GM18858 (cell line): Measurements from ENCODE around the gene NCAPD2.
"Not testable (repeated sequence)": the region's sequence is repeated elsewhere in the genome, so short reads cannot be mapped to it uniquely, and the experiment has no call there.

Source experiments
- ATAC-seq: cut with Tn5 transposase; IDR thresholded peaks from one replicate; pipeline ENCODE4 v1.9.1; 2021; ENCODE audit not compliant: unreplicated experiment

The NCAPD2 gene

DNA sequence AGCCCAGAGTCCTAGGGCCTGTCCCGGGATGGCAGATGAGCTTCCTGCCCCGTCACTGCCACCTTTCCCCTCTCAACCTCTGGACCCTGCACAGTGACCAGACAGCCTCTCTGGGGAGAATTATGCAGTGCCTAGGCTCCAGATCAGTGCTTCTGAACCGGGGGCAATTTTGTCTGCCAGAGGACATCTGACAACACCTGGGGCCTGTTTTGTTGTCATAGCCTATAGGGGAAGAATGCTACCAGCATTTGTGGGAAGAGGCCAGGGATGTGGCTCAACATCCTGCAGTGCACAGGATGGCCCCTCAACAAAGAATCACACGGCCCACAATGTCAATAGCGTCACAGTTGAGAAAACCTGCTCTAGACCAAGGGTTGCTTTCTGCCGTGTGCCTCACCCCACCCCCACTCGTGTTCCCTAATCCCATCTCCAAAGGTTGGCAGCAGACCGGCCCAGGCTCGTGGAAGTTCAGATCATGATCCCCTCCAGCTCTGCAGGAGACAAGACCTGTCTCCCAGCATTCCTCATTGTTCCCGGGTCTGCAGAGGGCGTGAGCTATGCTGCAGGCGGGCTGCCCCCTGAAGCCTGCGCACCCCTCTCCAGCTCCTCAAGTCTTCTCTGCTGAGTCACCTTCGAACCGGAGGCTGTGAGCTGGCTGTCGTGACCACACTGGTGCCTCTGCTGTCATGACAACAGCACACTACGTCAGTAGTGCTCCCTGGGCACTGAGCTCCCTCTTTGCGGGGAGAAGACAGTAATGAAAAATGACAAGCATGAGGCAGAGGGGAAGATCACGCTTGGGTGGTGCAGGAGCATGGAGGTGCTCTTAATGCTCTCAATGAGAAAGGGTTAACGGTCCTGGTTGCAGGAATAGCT, 38.4 kb downstream of the NCAPD2 start:
- peak; percentile 31 for ATAC-seq

DNA sequence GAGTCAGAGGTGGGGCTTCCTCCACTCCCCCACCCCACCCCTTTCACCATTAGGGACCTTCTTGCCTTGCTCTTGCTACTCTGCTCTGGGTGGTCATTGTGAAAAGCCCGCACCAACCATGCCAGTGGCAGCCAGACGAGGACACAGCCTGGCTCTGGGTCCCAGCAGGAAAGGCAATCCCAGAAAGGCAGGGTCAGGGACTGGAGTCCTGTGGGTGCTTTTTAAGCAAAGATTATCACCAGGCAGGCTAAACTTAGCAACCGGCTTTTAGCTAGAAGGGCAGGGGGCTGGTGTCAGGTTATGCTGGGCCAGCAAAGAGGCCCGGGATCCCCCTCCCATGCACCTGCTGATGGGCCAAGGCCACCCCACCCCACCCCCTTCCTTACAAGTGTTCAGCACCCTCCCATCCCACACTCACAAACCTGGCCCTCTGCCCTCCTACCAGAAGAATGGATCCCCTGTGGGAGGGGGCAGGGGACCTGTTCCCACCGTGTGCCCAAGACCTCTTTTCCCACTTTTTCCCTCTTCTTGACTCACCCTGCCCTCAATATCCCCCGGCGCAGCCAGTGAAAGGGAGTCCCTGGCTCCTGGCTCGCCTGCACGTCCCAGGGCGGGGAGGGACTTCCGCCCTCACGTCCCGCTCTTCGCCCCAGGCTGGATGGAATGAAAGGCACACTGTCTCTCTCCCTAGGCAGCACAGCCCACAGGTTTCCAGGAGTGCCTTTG, 39.2 kb downstream of the NCAPD2 start:
- ATAC-seq = no peak

DNA sequence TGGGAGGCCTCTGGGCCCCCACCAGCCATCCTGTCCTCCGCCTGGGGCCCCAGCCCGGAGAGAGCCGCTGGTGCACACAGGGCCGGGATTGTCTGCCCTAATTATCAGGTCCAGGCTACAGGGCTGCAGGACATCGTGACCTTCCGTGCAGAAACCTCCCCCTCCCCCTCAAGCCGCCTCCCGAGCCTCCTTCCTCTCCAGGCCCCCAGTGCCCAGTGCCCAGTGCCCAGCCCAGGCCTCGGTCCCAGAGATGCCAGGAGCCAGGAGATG, 39.7 kb downstream of the NCAPD2 start:
- ATAC-seq = no peak

DNA sequence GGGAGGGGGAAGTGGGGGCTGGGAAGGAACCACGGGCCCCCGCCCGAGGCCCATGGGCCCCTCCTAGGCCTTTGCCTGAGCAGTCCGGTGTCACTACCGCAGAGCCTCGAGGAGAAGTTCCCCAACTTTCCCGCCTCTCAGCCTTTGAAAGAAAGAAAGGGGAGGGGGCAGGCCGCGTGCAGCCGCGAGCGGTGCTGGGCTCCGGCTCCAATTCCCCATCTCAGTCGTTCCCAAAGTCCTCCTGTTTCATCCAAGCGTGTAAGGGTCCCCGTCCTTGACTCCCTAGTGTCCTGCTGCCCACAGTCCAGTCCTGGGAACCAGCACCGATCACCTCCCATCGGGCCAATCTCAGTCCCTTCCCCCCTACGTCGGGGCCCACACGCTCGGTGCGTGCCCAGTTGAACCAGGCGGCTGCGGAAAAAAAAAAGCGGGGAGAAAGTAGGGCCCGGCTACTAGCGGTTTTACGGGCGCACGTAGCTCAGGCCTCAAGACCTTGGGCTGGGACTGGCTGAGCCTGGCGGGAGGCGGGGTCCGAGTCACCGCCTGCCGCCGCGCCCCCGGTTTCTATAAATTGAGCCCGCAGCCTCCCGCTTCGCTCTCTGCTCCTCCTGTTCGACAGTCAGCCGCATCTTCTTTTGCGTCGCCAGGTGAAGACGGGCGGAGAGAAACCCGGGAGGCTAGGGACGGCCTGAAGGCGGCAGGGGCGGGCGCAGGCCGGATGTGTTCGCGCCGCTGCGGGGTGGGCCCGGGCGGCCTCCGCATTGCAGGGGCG, 40.2 kb downstream of the NCAPD2 start, which contains the start of gene GAPDH:
TSS of gene GAPDH (plus strand) at position 595 of the 772 bp plus-strand sequence. CDS start 316 bp downstream, outside the sequence.
- peak; percentile 38 for ATAC-seq

DNA sequence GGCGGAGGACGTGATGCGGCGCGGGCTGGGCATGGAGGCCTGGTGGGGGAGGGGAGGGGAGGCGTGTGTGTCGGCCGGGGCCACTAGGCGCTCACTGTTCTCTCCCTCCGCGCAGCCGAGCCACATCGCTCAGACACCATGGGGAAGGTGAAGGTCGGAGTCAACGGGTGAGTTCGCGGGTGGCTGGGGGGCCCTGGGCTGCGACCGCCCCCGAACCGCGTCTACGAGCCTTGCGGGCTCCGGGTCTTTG, 40.7 kb downstream of the NCAPD2 start:
- ATAC-seq = peak; percentile 0

DNA sequence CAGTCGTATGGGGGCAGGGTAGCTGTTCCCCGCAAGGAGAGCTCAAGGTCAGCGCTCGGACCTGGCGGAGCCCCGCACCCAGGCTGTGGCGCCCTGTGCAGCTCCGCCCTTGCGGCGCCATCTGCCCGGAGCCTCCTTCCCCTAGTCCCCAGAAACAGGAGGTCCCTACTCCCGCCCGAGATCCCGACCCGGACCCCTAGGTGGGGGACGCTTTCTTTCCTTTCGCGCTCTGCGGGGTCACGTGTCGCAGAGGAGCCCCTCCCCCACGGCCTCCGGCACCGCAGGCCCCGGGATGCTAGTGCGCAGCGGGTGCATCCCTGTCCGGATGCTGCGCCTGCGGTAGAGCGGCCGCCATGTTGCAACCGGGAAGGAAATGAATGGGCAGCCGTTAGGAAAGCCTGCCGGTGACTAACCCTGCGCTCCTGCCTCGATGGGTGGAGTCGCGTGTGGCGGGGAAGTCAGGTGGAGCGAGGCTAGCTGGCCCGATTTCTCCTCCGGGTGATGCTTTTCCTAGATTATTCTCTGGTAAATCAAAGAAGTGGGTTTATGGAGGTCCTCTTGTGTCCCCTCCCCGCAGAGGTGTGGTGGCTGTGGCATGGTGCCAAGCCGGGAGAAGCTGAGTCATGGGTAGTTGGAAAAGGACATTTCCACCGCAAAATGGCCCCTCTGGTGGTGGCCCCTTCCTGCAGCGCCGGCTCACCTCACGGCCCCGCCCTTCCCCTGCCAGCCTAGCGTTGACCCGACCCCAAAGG, 41.2 kb downstream of the NCAPD2 start:
- no peak for ATAC-seq

DNA sequence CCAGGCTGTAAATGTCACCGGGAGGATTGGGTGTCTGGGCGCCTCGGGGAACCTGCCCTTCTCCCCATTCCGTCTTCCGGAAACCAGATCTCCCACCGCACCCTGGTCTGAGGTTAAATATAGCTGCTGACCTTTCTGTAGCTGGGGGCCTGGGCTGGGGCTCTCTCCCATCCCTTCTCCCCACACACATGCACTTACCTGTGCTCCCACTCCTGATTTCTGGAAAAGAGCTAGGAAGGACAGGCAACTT, 41.7 kb downstream of the NCAPD2 start:
- no peak for ATAC-seq

DNA sequence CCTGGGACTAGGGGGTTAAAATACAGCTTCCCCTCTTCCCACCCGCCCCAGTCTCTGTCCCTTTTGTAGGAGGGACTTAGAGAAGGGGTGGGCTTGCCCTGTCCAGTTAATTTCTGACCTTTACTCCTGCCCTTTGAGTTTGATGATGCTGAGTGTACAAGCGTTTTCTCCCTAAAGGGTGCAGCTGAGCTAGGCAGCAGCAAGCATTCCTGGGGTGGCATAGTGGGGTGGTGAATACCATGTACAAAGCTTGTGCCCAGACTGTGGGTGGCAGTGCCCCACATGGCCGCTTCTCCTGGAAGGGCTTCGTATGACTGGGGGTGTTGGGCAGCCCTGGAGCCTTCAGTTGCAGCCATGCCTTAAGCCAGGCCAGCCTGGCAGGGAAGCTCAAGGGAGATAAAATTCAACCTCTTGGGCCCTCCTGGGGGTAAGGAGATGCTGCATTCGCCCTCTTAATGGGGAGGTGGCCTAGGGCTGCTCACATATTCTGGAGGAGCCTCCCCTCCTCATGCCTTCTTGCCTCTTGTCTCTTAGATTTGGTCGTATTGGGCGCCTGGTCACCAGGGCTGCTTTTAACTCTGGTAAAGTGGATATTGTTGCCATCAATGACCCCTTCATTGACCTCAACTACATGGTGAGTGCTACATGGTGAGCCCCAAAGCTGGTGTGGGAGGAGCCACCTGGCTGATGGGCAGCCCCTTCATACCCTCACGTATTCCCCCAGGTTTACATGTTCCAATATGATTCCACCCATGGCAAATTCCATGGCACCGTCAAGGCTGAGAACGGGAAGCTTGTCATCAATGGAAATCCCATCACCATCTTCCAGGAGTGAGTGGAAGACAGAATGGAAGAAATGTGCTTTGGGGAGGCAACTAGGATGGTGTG, 42.3 kb downstream of the NCAPD2 start:
- no peak for ATAC-seq

DNA sequence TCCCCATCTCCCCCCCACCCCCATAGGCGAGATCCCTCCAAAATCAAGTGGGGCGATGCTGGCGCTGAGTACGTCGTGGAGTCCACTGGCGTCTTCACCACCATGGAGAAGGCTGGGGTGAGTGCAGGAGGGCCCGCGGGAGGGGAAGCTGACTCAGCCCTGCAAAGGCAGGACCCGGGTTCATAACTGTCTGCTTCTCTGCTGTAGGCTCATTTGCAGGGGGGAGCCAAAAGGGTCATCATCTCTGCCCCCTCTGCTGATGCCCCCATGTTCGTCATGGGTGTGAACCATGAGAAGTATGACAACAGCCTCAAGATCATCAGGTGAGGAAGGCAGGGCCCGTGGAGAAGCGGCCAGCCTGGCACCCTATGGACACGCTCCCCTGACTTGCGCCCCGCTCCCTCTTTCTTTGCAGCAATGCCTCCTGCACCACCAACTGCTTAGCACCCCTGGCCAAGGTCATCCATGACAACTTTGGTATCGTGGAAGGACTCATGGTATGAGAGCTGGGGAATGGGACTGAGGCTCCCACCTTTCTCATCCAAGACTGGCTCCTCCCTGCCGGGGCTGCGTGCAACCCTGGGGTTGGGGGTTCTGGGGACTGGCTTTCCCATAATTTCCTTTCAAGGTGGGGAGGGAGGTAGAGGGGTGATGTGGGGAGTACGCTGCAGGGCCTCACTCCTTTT, 43.1 kb downstream of the NCAPD2 start:
- ATAC-seq = no peak

DNA sequence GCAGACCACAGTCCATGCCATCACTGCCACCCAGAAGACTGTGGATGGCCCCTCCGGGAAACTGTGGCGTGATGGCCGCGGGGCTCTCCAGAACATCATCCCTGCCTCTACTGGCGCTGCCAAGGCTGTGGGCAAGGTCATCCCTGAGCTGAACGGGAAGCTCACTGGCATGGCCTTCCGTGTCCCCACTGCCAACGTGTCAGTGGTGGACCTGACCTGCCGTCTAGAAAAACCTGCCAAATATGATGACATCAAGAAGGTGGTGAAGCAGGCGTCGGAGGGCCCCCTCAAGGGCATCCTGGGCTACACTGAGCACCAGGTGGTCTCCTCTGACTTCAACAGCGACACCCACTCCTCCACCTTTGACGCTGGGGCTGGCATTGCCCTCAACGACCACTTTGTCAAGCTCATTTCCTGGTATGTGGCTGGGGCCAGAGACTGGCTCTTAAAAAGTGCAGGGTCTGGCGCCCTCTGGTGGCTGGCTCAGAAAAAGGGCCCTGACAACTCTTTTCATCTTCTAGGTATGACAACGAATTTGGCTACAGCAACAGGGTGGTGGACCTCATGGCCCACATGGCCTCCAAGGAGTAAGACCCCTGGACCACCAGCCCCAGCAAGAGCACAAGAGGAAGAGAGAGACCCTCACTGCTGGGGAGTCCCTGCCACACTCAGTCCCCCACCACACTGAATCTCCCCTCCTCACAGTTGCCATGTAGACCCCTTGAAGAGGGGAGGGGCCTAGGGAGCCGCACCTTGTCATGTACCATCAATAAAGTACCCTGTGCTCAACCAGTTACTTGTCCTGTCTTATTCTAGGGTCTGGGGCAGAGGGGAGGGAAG, 43.9 kb downstream of the NCAPD2 start:
- ATAC-seq = not testable (repeated sequence)

DNA sequence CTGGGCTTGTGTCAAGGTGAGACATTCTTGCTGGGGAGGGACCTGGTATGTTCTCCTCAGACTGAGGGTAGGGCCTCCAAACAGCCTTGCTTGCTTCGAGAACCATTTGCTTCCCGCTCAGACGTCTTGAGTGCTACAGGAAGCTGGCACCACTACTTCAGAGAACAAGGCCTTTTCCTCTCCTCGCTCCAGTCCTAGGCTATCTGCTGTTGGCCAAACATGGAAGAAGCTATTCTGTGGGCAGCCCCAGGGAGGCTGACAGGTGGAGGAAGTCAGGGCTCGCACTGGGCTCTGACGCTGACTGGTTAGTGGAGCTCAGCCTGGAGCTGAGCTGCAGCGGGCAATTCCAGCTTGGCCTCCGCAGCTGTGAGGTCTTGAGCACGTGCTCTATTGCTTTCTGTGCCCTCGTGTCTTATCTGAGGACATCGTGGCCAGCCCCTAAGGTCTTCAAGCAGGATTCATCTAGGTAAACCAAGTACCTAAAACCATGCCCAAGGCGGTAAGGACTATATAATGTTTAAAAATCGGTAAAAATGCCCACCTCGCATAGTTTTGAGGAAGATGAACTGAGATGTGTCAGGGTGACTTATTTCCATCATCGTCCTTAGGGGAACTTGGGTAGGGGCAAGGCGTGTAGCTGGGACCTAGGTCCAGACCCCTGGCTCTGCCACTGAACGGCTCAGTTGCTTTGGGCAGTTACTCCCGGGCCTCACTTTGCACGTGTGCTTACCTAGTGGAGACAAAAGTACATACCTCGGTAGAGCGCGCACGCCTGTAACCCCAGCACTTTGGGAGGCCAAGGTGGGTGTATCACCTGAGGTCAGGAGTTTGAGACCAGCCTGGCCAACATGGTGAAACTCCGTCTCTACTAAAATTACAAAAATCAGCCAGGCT, 44.8 kb downstream of the NCAPD2 start:
- ATAC-seq = no peak

DNA sequence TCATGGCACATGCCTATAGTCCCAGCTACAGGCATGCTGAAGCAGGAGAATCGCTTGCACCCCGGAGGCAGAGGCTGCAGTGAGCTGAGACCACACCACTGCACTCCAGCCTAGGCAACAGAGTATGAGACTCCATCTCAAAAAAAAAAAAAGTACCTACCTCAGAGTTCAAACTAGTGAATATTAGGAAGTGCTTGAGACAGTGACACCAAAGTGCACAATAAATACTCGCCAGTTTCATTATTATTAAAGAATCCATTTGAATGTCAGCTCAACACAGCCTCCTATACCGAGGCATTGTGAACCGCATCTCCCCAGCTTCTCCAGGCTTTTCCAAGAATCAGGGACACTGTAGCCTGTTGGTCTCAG, 45.4 kb downstream of the NCAPD2 start:
- no peak for ATAC-seq

DNA sequence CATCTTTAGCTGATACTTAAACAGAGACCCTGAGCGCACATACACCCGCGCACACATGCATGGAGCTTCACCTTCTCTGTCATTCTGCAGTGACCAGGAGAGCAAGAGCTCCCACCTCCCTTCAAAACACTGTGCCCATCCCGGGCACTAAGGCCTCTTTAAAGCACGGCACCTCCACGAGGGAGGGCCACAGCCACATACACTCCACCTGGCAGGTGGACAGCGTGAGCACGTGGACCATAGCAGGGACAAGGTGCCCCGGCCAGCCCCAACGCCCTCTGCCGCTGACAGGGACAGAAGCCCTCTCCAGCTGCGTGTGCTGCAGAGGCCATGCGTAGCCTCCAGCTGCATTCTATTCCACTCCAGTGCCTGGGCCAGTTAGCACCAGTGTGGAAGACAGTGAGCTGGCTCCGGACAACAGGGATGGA, 45.8 kb downstream of the NCAPD2 start:
- ATAC-seq = no peak

DNA sequence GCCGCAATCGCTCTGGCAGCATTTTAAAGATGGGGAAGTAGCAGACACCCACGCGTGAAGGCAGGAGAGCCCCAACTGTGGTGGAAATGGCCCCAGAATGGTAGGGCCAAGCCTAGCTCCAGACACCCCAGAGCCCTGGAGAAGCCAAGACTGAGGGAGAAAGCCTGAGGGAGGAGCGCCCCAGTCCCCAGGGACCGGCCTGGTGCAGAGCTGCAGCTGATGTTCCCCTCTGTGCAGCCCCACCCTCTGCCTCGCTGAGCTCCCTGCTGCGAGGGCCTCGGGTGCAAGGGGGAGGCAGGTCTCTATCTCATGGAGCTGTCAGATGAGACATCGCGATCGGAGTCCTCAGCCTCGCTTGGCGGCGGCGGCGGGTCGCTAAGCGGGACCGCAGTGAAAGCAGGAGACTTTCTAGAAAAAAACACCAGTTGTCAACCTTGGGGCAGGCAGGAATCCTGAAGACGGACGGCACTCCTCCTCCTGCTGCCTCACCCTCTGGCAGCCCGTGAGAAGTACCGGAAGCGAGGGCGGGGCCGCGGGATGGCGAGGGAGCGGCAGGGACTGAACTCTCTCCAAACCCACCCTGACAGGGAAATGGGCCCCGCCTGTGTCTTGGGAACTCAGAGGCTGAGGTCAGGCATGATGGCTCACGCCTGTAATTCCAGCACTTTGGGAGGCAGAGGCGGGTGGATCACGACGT, 46.4 kb downstream of the NCAPD2 start:
- no peak for ATAC-seq

DNA sequence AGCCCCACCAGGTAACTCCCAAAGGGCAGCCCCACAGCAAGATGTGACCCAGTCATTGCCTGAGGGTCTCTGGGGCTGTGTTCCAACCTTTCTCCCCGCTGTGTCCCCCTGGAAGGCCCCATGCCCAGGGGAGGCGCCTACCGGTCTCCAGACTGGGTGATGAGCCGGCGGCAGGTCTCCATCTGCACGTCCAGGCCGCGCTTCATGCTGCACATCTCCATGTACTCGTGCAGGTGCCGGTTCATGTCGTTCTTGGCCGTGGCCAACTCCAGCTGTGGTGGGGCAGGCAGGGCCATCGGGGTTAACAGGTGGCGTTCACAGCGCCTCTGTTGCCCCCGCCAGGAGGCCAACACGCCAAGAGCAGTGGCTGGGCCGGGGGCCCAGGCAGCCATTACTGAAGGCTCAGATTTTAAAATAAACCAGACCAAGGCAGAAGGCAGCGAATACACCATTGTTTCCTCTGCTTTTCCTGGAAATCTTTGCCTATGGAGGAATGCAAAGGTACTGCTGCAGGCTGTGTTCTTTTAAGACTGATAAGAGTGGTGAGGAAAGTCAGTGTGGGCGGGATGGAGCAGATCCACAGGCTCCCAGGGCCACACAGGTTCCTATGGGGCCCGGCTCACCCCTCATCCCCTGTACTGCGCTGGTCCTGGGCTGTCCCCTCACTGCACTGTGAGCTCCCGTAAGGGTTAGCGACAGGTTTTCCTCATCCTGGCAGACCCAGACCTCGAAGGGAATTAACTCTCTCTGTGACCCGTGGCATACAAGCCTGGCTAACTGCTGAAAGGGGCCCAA, 47.7 kb downstream of the NCAPD2 start:
- ATAC-seq = no peak

DNA sequence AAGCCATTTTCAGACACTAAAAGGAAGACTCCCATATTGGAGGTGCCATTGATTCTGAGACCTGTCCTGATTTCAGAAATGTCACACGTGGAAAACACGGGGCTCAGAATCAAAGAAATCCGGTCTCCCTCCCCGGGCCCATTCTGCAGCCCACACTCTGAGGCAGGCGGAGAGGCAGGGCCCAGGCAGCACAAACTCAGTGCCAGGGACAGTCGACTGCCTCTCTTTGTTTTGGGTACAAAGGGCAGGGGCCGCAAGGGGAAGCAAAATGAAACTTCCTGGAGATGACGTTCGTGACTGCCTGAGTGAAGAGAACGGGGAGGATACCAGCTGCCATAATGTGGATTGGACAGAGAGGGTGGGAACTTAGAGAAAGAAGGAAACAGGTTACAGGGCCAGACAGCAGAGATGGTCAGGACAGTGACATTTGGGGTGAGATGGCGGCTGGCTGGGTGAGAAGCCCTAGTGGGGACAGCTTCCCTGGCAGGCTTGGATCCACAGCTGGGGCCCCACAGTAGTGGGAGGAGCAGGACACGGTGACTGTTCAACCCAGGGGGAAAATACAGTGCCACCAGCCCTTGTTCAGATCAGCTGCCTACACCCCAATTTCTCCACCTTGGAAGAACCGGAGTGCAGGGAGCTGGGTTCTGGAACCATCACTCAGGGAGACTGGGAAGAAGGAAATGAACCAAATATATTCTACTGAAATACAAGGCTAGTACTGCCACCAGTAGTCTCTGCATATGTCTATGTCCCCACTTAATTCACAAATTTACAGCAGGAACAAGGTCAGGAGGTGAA, 48.5 kb downstream of the NCAPD2 start:
- ATAC-seq = no peak
